GM23248 (cell line): ENCODE data around the gene ESYT3. TPM values are rescaled to one million over a fixed set of nuclear protein-coding genes. Genes with fewer than 3 reads are reported as not detected.

ENCODE experiments used
- DNase-seq: peaks from one replicate; pipeline ENCODE4 v3.0.0-alpha.2; 2015
- H2AFZ ChIP-seq: fragments of 200-600 bp; sonication (generic); 2 replicates; pipeline ENCODE4 v1.6.1; 2016; ENCODE audit warnings: antibody characterized with exemption
- H3F3A ChIP-seq: fragments of 200-600 bp; sonication (generic); 2 replicates; pipeline ENCODE4 v1.6.1; 2016; ENCODE audit warnings: mild to moderate bottlenecking, antibody characterized with exemption, mixed run types; ENCODE audit not compliant: insufficient read depth
- H3K27ac ChIP-seq: fragments of 200-600 bp; sonication (generic); 2 replicates; pipeline ENCODE4 v1.5.1; 2016; ENCODE audit warnings: mild to moderate bottlenecking
- H3K27me3 ChIP-seq: fragments of 200-600 bp; sonication (generic); replicated peaks from 2 replicates; pipeline ENCODE4 v1.6.1; 2016; ENCODE audit warnings: mild to moderate bottlenecking; ENCODE audit not compliant: insufficient read depth
- H3K36me3 ChIP-seq: fragments of 200-600 bp; sonication (generic); 2 replicates; pipeline ENCODE4 v1.6.1; 2016; ENCODE audit warnings: low read depth, mild to moderate bottlenecking
- H3K4me1 ChIP-seq: fragments of 200-600 bp; sonication (generic); 2 replicates; pipeline ENCODE4 v1.6.1; 2016; ENCODE audit warnings: mild to moderate bottlenecking; ENCODE audit not compliant: insufficient read depth
- H3K4me2 ChIP-seq: fragments of 200-600 bp; sonication (generic); one replicate; pipeline ENCODE4 v1.6.1; 2016; ENCODE audit warnings: mild to moderate bottlenecking; ENCODE audit not compliant: unreplicated experiment
- H3K4me3 ChIP-seq: fragments of 200-600 bp; sonication (generic); 2 replicates; pipeline ENCODE4 v1.5.1; 2016; ENCODE audit warnings: mild to moderate bottlenecking
- H3K79me2 ChIP-seq: fragments of 200-600 bp; sonication (generic); 2 replicates; pipeline ENCODE4 v1.6.1; 2016; ENCODE audit warnings: mild to moderate bottlenecking; ENCODE audit not compliant: insufficient read depth
- H3K9ac ChIP-seq: fragments of 200-600 bp; sonication (generic); 2 replicates; pipeline ENCODE4 v1.6.1; 2016; ENCODE audit warnings: mild to moderate bottlenecking
- H3K9me2 ChIP-seq: fragments of 200-600 bp; sonication (generic); 2 replicates; pipeline ENCODE4 v1.6.1; 2016; ENCODE audit warnings: mixed run types, mild to moderate bottlenecking, moderate library complexity; ENCODE audit not compliant: insufficient read depth
- H3K9me3 ChIP-seq: fragments of 200-600 bp; sonication (generic); one replicate; pipeline ENCODE4 v1.6.1; 2017; ENCODE audit warnings: low read depth
- H4K20me1 ChIP-seq: fragments of 200-600 bp; sonication (generic); 2 replicates; pipeline ENCODE4 v1.6.0; 2016; ENCODE audit not compliant: insufficient read depth
- EZH2 ChIP-seq: fragments of 200-600 bp; sonication (generic); IDR thresholded peaks from 2 replicates; pipeline ENCODE4 v1.6.1; 2018; ENCODE audit warnings: antibody characterized with exemption, mild to moderate bottlenecking; ENCODE audit not compliant: insufficient read depth, poor library complexity, severe bottlenecking
- EZH2phosphoT487 ChIP-seq: fragments of 200-600 bp; sonication (generic); IDR thresholded peaks from 2 replicates; pipeline ENCODE4 v1.6.1; 2018; ENCODE audit warnings: antibody characterized with exemption, moderate library complexity, mild to moderate bottlenecking, low read depth; ENCODE audit not compliant: insufficient read depth
- WGBS, 2 experiments: methylation state at CpG; one replicate each; pipeline ENCODE4 v1.1.6; 2015 to 2017; ENCODE audit warnings: low lambda C conversion rate in 2 of 2, low coverage in 1 of 2; ENCODE audit errors: missing lambda C conversion rate in 2 of 2; 5-methylcytosine and 5-hydroxymethylcytosine counted together
- in situ Hi-C: fragments of 300-500 bp; cut with MboI; formaldehyde crosslinking; loops from 2 replicates; pipeline ENCODE4 v1.15.0; 2020
- polyA plus RNA-seq: library from polyadenylated mRNA; unstranded; fragments of >200 nt; fragmentation: Nextera tagmentation; extraction: Ambion mirVana; gene quantifications from 2 replicates; pipeline ENCODE4 v1.2.1, GENCODE V29; 2016
- total RNA-seq: library from RNA; depleted of rRNA; stranded (reverse); fragments of >200 nt; shearing (Covaris generic); gene quantifications from 2 replicates; pipeline ENCODE4 v1.2.3, GENCODE V29; 2014

ESYT3 gene
- total and polyA plus RNA-seq, 2 experiments from 2014 or later, result 0.48 to 1.3 TPM

DNA sequence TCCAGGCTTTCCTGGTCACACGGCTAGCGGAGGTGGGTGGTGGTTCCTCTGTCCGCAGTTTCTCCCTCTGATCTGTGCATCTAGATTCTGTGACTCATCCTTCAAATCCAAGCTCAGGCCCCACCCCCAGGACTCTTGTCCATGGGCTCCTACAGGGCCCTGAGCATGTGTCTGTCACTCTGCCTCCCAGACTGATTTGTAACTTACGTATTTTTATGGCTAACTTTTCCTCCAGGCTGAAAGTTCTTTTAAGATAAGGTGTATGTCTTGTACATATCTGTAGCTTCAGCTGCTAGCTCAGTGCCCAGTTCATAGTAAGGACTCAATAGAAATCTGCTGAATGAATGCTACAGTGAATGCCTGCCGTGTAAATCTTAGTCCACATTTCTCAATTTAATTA is 8.0 kb downstream of the ESYT3 start:
- 11 to 13% methylated on average over 5 of the region's 5 CpGs for WGBS, 2 experiments
- DNase-seq, result peak; percentile 89
- no peak for TF ChIP-seq EZH2phosphoT487
- no peak for TF ChIP-seq EZH2

DNA sequence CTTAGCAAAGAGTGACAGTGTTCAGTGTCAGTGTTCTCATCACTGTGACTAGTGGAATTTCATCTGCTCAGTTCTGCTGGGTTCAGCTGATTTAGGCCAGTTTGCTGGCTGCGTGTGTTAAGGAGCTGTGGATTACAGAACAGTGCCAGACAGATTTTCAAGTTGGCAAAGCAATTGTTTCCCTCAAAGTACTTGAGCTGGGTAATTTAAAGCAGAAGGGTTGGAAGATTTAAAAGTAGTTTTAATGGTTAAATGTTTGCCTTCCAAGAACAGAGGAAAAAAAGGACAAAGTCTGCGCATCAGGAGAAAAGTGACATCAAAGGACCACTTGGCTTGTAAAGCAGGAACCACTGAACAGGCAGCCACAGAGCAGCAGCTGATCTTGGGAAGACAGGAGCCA is 8.7 kb downstream of the ESYT3 start:
- no peak overlapping the region for H3K27ac ChIP-seq
- H4K20me1 ChIP-seq, result no peaks in the 10 kb centered on the region
- H3K4me2 ChIP-seq, result no peak overlapping the region
- H3K4me3 ChIP-seq, result no peak overlapping the region
- TF ChIP-seq EZH2phosphoT487 (no peak), EZH2 (no peak)
- no peaks in the 10 kb centered on the region for H3K27me3 ChIP-seq
- no peak overlapping the region for H3K9ac ChIP-seq
- no peak for DNase-seq
- WGBS, 2 experiments, result 54 to 60% methylated on average over 2 of the region's 2 CpGs
- in situ Hi-C loops, result no loop called here
- no peaks in the 10 kb centered on the region for H3K9me3 ChIP-seq
- no peaks in the 10 kb centered on the region for H3K9me2 ChIP-seq
- H3K36me3 ChIP-seq, result no peaks in the 10 kb centered on the region
- no peak overlapping the region for H2AFZ ChIP-seq
- no peaks in the 10 kb centered on the region for H3K79me2 ChIP-seq
- peaks cover 42% of the 10 kb centered on the region for H3K4me1 ChIP-seq
- peaks cover 25% of the 10 kb centered on the region for H3F3A ChIP-seq

More for the DNA sequence above, 8.0 kb downstream of the ESYT3 start:
- H2AFZ ChIP-seq, result peak overlapping the region; percentile 30; the same call in 1 of the 2 replicates
- H3K4me2 ChIP-seq, result peak overlapping the region; percentile 66
- peaks cover 25% of the 10 kb centered on the region for H3F3A ChIP-seq
- H3K27me3 ChIP-seq, result no peaks in the 10 kb centered on the region
- no peaks in the 10 kb centered on the region for H4K20me1 ChIP-seq
- H3K4me3 ChIP-seq, result 0 out of 2 replicates have a peak overlapping the region, but pooled peaks have one; percentile 16
- H3K9me2 ChIP-seq, result no peaks in the 10 kb centered on the region
- H3K79me2 ChIP-seq, result no peaks in the 10 kb centered on the region
- H3K4me1 ChIP-seq, result peaks cover 42% of the 10 kb centered on the region
- H3K36me3 ChIP-seq, result no peaks in the 10 kb centered on the region
- H3K9ac ChIP-seq, result no peak overlapping the region
- no peaks in the 10 kb centered on the region for H3K9me3 ChIP-seq
- H3K27ac ChIP-seq, result 0 out of 2 replicates have a peak overlapping the region, but pooled peaks have one; percentile 6
- in situ Hi-C loops, result no loop called here

DNA sequence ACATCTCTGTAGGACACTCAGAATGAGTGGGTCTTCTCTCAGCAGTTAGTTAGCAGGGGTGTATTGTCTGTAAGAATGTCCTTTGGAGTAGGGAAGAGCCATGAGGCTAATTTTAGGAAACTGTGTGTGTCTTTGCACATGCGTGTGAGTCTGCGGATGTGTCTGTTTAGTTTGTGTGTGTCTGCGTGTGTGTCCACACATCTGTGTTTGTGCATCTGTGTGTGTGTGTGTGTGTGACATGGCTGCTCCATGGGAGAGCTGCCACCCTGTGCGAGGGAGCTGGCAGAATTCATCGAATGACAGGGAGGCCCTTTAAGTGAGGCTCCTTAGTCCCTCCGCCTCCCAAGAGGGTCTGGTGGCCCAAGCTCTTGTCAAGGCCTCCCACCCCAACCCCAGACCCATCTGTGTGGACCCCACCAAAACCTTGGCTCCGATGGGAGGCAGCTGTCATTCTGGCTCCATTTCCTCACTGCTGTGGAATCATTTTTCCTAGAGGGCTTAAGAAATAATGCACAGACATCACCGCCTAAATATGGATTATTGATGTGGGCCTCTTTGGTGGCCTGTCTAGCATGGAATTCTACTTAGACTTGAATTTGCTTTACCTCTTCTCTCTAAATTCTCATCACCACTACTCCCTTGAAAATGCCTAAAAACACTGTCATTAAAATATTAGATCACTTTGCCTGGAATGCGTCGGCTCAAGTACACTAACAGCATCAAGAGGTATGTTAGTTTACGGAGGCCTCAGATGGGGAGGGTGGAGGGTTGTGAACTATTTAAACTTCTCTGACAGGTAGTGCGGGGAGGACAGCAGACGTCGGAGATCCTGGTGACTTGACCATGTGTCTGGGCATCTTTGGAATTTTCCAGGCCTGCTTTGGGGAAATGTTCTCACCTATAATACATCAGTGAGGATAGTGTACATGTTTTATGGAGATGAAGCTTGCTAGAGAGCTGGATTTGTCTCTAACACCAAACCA is 9.4 kb downstream of the ESYT3 start:
- H3K4me1 ChIP-seq, result peaks cover 42% of the 10 kb centered on the region
- H3K27me3 ChIP-seq, result no peaks in the 10 kb centered on the region
- H4K20me1 ChIP-seq, result no peaks in the 10 kb centered on the region
- H3K9me3 ChIP-seq, result no peaks in the 10 kb centered on the region
- peaks cover 25% of the 10 kb centered on the region for H3F3A ChIP-seq
- H3K36me3 ChIP-seq, result no peaks in the 10 kb centered on the region
- no peaks in the 10 kb centered on the region for H3K79me2 ChIP-seq
- no peak for DNase-seq
- no peak overlapping the region for H3K4me3 ChIP-seq
- WGBS, 2 experiments, result 85 to 93% methylated on average over 13 to 14 of the region's 14 CpGs
- no peak overlapping the region for H3K27ac ChIP-seq
- no peak overlapping the region for H2AFZ ChIP-seq
- TF ChIP-seq EZH2 (no peak), EZH2phosphoT487 (no peak)
- in situ Hi-C loops, result no loop called here
- no peak overlapping the region for H3K4me2 ChIP-seq
- H3K9me2 ChIP-seq, result no peaks in the 10 kb centered on the region
- no peak overlapping the region for H3K9ac ChIP-seq

DNA sequence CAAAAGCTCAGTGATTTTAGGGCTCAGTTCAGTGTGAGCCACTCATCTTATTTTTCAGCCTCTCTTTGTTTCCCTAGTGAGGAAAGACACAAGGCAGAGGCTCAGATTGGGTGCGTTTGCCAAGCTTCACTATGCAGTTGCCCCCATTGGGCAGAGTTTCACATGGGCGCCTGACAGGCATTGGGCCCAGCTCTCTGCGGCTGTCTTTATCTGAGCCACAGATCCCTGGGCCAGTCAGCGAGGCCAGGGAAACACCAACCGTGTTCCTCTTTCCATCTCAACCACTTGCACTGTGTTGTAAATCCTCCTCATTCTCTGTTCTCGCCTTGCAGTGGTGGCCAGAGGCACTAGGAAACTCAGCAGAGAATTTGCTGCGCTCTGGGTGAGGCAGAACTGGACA is 10.8 kb downstream of the ESYT3 start:
- no peak overlapping the region for H3K4me2 ChIP-seq
- in situ Hi-C loops, result no loop called here
- H3K9ac ChIP-seq, result no peak overlapping the region
- H3K9me2 ChIP-seq, result no peaks in the 10 kb centered on the region
- TF ChIP-seq EZH2phosphoT487 (no peak), EZH2 (no peak)
- no peak for DNase-seq
- H3K4me3 ChIP-seq, result no peak overlapping the region
- 95 to 99% methylated on average over 7 of the region's 7 CpGs for WGBS, 2 experiments
- H3K36me3 ChIP-seq, result no peaks in the 10 kb centered on the region
- peaks cover 23% of the 10 kb centered on the region for H3F3A ChIP-seq
- H3K79me2 ChIP-seq, result no peaks in the 10 kb centered on the region
- H4K20me1 ChIP-seq, result no peaks in the 10 kb centered on the region
- H3K27me3 ChIP-seq, result no peaks in the 10 kb centered on the region
- H2AFZ ChIP-seq, result no peak overlapping the region
- no peak overlapping the region for H3K27ac ChIP-seq
- no peaks in the 10 kb centered on the region for H3K9me3 ChIP-seq
- H3K4me1 ChIP-seq, result peaks cover 28% of the 10 kb centered on the region
